GM23248 (cell line): ENCODE results near the gene PTPRK.

Source experiments
- EZH2 ChIP-seq: fragments of 200-600 bp; sonication (generic); IDR thresholded peaks from 2 replicates; pipeline ENCODE4 v1.6.1; 2018; ENCODE audit warnings: antibody characterized with exemption, mild to moderate bottlenecking; ENCODE audit not compliant: insufficient read depth, poor library complexity, severe bottlenecking
- EZH2phosphoT487 ChIP-seq: fragments of 200-600 bp; sonication (generic); IDR thresholded peaks from 2 replicates; pipeline ENCODE4 v1.6.1; 2018; ENCODE audit warnings: antibody characterized with exemption, moderate library complexity, mild to moderate bottlenecking, low read depth; ENCODE audit not compliant: insufficient read depth

- no peak for TF ChIP-seq EZH2phosphoT487
- TF ChIP-seq EZH2 = no peak
Measured at GRCh38 chr6:128230267-128230989, 290.0 kb downstream of the PTPRK start.
